GM13977 (cell line): Measurements from ENCODE around the gene CACNA1I.

Source experiments
- DNase-seq: peaks from one replicate; pipeline ENCODE4 v3.0.0; 2012; ENCODE audit warnings: low spot score
- CTCF ChIP-seq: IDR thresholded peaks from 2 replicates; pipeline ENCODE4 v1.5.1; 2012; ENCODE audit warnings: mild to moderate bottlenecking, control low read depth; ENCODE audit not compliant: insufficient read depth; ENCODE audit errors: extremely low read depth, missing control alignments
- in situ Hi-C: fragments of 300-500 bp; cut with MboI; formaldehyde crosslinking; loops from one replicate; pipeline ENCODE4 v1.12.0; 2022; ENCODE audit warnings: low sequenced_read_pairs, low pct_unique_long_range_greater_than_20kb, mixed read lengths, inconsistent platforms; ENCODE audit not compliant: unreplicated experiment

The CACNA1I gene

GRCh38 chr22:39553429-39553828 lies 17.1 kb upstream of the CACNA1I start:
- no peak for TF ChIP-seq CTCF
- DNase-seq: no peak
- in situ Hi-C loops: no loop called here

GRCh38 chr22:39554151-39554550 lies 16.4 kb upstream of the CACNA1I start:
- in situ Hi-C loops: no loop called here
- DNase-seq: no peak
- TF ChIP-seq CTCF: no peak

GRCh38 chr22:39556970-39557841 lies 13.3 kb upstream of the CACNA1I start:
- TF ChIP-seq CTCF: no peak
- DNase-seq: no peak
- in situ Hi-C loops: no loop called here

DNA sequence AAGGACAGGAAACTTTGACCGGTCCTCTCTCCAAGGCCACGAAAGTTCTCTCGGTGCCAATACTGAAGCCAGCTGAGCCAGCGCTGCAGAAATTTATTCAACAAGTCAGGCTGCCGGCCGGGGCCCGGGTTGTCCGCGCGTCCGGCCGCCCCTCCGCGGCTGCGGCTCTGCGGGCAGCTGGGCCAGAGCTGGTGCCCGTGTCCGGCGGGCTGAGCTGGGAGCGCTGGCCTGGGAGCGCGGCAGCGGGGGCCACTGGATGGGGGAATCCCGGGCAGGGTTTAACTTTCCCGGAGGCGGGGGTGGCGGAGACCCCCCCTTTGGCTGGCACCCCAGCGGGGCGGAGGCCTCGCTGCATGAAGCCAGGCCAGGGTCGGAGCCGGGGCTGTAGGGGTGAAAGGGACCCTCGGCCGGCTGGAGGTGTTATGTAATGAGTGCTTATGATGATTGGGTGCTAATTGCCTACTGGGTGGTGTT lies 12.3 kb upstream of the CACNA1I start:
- DNase-seq: no peak
- no peak for TF ChIP-seq CTCF
- in situ Hi-C loops: no loop called here

DNA sequence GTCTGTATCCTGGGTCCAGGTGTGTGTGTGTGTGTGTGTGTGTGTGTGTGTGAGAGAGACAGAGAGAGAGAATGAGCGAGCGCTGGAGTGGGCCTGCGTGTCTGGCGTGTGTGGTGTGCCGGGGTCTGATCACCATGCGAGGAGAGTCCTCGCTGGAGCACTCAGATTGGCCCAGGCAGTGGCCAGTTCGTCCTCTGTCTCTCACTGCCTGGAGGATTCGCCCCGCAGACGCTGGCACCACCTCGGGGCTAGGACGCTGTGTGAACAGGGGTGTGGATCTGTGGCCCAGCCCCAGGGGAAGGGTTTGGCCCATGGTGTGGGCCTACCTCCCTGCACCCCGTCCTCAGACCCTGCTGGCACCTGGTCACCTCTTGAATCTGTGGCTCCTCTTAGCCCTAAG lies 11.6 kb upstream of the CACNA1I start:
- no peak for TF ChIP-seq CTCF
- DNase-seq: no peak
- in situ Hi-C loops: no loop called here

GRCh38 chr22:39559456-39560105 lies 11.0 kb upstream of the CACNA1I start:
- DNase-seq: peak; percentile 59
- peak; percentile 60 for TF ChIP-seq CTCF
- in situ Hi-C loops: no loop called here
